IPS-20b (cell line): ENCODE results near the gene UBA1.

Experiments used
- H3K27ac ChIP-seq: one replicate; pipeline ENCODE4 v1.5.1; 2013; ENCODE audit warnings: low read length
- H3K27me3 ChIP-seq: 2 replicates; pipeline ENCODE4 v1.6.1; 2013; ENCODE audit warnings: mild to moderate bottlenecking, low read length, inconsistent platforms; ENCODE audit not compliant: insufficient read depth
- H3K36me3 ChIP-seq: 2 replicates; pipeline ENCODE4 v1.6.1; 2013; ENCODE audit warnings: low read depth, mild to moderate bottlenecking, inconsistent platforms, low read length, moderate library complexity; ENCODE audit not compliant: insufficient read depth
- H3K4me1 ChIP-seq: 2 replicates; pipeline ENCODE4 v1.6.1; 2013; ENCODE audit warnings: mild to moderate bottlenecking, control low read depth, inconsistent platforms, low read length, moderate library complexity; ENCODE audit not compliant: insufficient read depth
- H3K4me3 ChIP-seq: 2 replicates; pipeline ENCODE4 v1.5.1; 2013; ENCODE audit warnings: mild to moderate bottlenecking, low read length, inconsistent platforms
- H3K9ac ChIP-seq: 2 replicates; pipeline ENCODE4 v1.6.1; 2013; ENCODE audit warnings: low read depth, mild to moderate bottlenecking, inconsistent platforms, low read length, moderate library complexity
- H3K9me3 ChIP-seq: 2 replicates; pipeline ENCODE4 v1.6.1; 2013; ENCODE audit warnings: mild to moderate bottlenecking, low read depth, low read length, inconsistent platforms; ENCODE audit not compliant: insufficient read depth

UBA1 gene

GRCh38 chrX:47218920-47219815 is 25.5 kb downstream of the UBA1 start:
- Histone ChIP-seq H3K9ac (peak overlapping the region; percentile 97; the same call in 1 of the 2 replicates), H3K4me3 (peak overlapping the region; percentile 93), H3K27ac (peak overlapping the region; percentile 76), H3K4me1 (no peaks in the 10 kb centered on the region; the same call in 1 of the 2 replicates), H3K9me3 (no peaks in the 10 kb centered on the region), H3K27me3 (no peaks in the 10 kb centered on the region), H3K36me3 (peaks cover 47% of the 10 kb centered on the region)

GRCh38 chrX:47221756-47222155 is 28.1 kb downstream of the UBA1 start:
- H3K27ac ChIP-seq, result no peak overlapping the region
- H3K9ac ChIP-seq, result no peak overlapping the region
- peaks cover 48% of the 10 kb centered on the region for H3K36me3 ChIP-seq
- H3K27me3 ChIP-seq, result no peaks in the 10 kb centered on the region
- no peak overlapping the region for H3K4me3 ChIP-seq
- no peaks in the 10 kb centered on the region for H3K9me3 ChIP-seq
- H3K4me1 ChIP-seq, result no peaks in the 10 kb centered on the region; the same call in 1 of the 2 replicates

GRCh38 chrX:47222751-47223350 is 29.2 kb downstream of the UBA1 start:
- H3K36me3 ChIP-seq, result peaks cover 57% of the 10 kb centered on the region
- no peak overlapping the region for H3K4me3 ChIP-seq
- H3K4me1 ChIP-seq, result no peaks in the 10 kb centered on the region
- no peak overlapping the region for H3K27ac ChIP-seq
- H3K27me3 ChIP-seq, result no peaks in the 10 kb centered on the region
- no peaks in the 10 kb centered on the region for H3K9me3 ChIP-seq
- no peak overlapping the region for H3K9ac ChIP-seq

- Histone ChIP-seq H3K27ac (no peak overlapping the region), H3K9ac (no peak overlapping the region), H3K4me1 (no peaks in the 10 kb centered on the region), H3K4me3 (no peak overlapping the region), H3K36me3 (peaks cover 64% of the 10 kb centered on the region), H3K27me3 (no peaks in the 10 kb centered on the region), H3K9me3 (no peaks in the 10 kb centered on the region)
These were observed 30.0 kb downstream of the UBA1 start for GRCh38 chrX:47223476-47224250.

GRCh38 chrX:47224266-47224895 is 30.8 kb downstream of the UBA1 start:
- no peak overlapping the region for H3K27ac ChIP-seq
- H3K9ac ChIP-seq, result no peak overlapping the region
- H3K27me3 ChIP-seq, result no peaks in the 10 kb centered on the region
- H3K9me3 ChIP-seq, result no peaks in the 10 kb centered on the region
- no peak overlapping the region for H3K4me3 ChIP-seq
- peaks cover 66% of the 10 kb centered on the region for H3K36me3 ChIP-seq
- no peaks in the 10 kb centered on the region for H3K4me1 ChIP-seq

GRCh38 chrX:47224896-47225290 is 31.3 kb downstream of the UBA1 start:
- no peaks in the 10 kb centered on the region for H3K27me3 ChIP-seq
- peaks cover 66% of the 10 kb centered on the region for H3K36me3 ChIP-seq
- H3K9me3 ChIP-seq, result no peaks in the 10 kb centered on the region

GRCh38 chrX:47226071-47226470 is 32.4 kb downstream of the UBA1 start:
- H3K27me3 ChIP-seq, result no peaks in the 10 kb centered on the region
- H3K9me3 ChIP-seq, result no peaks in the 10 kb centered on the region
- no peak overlapping the region for H3K9ac ChIP-seq
- H3K4me1 ChIP-seq, result no peaks in the 10 kb centered on the region
- no peak overlapping the region for H3K4me3 ChIP-seq
- peaks cover 61% of the 10 kb centered on the region for H3K36me3 ChIP-seq
- no peak overlapping the region for H3K27ac ChIP-seq

More at GRCh38 chrX:47224896-47225290, 31.3 kb downstream of the UBA1 start:
- H3K4me3 ChIP-seq, result no peak overlapping the region
- no peaks in the 10 kb centered on the region for H3K4me1 ChIP-seq
- no peak overlapping the region for H3K9ac ChIP-seq
- no peak overlapping the region for H3K27ac ChIP-seq

GRCh38 chrX:47226531-47227333 is 33.1 kb downstream of the UBA1 start:
- peaks cover 61% of the 10 kb centered on the region for H3K36me3 ChIP-seq
- no peak overlapping the region for H3K4me3 ChIP-seq
- H3K27me3 ChIP-seq, result no peaks in the 10 kb centered on the region
- no peaks in the 10 kb centered on the region for H3K9me3 ChIP-seq
- no peaks in the 10 kb centered on the region for H3K4me1 ChIP-seq
- no peak overlapping the region for H3K27ac ChIP-seq
- no peak overlapping the region for H3K9ac ChIP-seq

- H3K9me3 ChIP-seq, result no peaks in the 10 kb centered on the region
- H3K4me1 ChIP-seq, result no peaks in the 10 kb centered on the region
- no peak overlapping the region for H3K27ac ChIP-seq
- H3K4me3 ChIP-seq, result no peak overlapping the region
- no peak overlapping the region for H3K9ac ChIP-seq
- peaks cover 57% of the 10 kb centered on the region for H3K36me3 ChIP-seq
- no peaks in the 10 kb centered on the region for H3K27me3 ChIP-seq
These were observed 33.6 kb downstream of the UBA1 start for GRCh38 chrX:47227334-47227583.

GRCh38 chrX:47228550-47229270 is 35.1 kb downstream of the UBA1 start:
- H3K27me3 ChIP-seq, result no peaks in the 10 kb centered on the region
- no peaks in the 10 kb centered on the region for H3K9me3 ChIP-seq
- no peak overlapping the region for H3K9ac ChIP-seq
- H3K36me3 ChIP-seq, result peaks cover 49% of the 10 kb centered on the region
- H3K4me1 ChIP-seq, result no peaks in the 10 kb centered on the region
- no peak overlapping the region for H3K4me3 ChIP-seq
- no peak overlapping the region for H3K27ac ChIP-seq
